ENCODE measurements around the gene SLC37A3.
A peak's percentile ranks its signal among the peaks of the same experiment; 100 is the strongest.
"Not testable (repeated sequence)": the region's sequence is repeated elsewhere in the genome, so short reads cannot be mapped to it uniquely, and the experiment has no call there.

The SLC37A3 gene

DNA sequence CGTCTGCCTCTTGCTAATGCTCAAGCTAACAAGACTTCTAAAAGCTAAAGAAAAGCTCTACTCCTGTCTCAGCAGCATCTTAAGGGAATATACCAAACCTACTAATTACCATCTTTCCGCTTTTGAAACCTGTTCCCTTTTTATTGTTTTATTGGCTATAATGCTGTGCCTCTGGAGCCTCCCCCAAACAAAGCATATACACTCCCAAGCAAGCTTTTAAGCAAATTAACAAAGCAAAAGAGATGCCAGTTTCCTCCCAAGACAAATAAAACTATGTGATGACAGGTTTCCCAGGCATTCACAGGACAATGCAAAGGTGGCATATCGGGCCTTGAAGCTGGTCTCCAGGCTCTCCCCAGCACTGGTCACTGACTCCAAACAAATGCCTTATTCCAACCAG is 52.9 kb downstream of the SLC37A3 start:
- no peak for DNase-seq

DNA sequence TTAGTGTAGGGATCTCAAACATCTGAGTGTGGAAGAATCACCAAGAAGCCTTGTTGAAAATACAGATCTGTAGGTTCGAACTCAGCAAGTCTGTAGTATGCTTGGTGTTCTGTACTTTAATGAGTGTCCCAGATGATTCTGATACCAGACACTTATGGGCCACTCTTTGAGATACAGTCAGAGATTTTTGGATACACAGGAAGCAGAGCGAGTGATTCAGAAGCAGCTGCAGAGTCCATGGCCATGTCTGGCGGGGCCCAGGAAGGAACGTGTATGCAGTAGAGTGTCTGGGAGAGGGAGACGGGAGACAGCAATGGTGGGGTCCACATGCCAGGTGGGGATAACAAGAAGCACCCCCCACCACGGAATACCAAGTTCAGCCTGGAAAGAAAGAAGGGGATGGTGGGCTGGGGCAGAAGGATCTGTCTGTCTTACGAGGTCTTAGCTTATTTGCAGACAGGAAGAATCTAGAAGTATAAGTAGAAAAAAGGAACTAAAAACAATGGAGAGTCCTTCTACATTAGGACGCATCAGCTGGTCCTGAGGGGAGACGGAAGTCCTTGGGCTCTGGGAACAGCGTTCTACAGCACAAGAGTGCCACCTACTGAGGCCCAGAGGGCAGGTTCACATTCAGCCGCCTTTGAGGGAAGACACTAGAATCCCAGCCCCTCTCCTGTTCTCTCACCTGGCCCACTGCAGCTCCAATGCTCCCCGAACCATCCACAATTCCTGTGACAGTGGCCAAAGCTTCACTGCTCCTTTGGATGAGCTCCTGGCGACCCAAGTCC is 55.4 kb downstream of the SLC37A3 start:
- no peak for DNase-seq

DNA sequence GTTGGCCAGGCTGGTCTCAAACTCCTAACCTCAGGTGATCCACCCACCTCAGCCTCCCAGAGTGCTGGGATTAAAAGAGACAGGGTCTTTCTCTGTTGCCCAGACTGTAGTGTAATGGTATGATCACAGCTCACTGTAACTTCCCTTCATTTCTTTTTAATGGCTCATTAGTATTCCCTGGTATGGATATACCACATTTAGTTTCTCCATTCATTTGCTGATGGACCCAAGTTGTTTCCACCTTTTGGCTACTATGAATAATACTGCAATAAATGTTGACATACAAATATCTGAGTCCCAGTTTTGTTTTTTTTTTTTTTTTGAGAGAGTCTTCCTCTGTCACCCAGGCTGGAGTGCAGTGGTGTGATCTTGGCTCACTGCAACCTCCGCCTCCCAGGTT is 59.4 kb downstream of the SLC37A3 start:
- DNase-seq = not testable (repeated sequence)

DNA sequence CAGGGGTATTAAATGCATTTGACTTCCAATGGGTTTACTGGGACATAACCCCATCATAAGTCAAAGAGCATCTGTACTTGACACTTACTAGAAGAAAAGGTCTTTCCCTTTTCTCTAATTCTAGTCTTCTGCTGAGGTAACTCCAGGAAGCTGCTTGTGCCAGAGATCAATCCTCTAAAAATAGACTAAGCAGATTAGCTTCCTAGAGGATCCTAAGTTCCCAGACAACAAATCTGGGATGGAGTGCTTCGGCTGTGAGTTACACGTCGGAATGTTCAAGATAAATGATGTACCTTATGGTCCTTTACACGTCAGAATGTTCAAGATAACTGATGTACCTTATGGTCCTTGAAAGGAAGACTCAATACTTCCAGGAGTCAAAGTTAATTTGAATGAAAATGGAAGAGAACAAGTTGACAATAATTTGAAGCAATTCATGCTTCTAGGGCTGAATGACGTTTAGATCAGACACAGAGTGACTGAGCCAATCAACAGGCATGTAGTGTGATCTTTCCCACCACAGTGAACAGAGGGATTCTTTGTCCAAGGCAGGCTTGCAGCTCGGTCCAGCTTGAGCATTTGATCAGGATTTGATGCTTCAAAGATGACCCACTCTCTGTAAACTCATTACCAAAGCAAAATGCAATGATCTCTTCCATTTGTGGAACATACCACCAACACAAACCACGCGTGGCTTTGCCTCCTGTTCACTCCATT is 63.8 kb downstream of the SLC37A3 start:
- no peak for DNase-seq

DNA sequence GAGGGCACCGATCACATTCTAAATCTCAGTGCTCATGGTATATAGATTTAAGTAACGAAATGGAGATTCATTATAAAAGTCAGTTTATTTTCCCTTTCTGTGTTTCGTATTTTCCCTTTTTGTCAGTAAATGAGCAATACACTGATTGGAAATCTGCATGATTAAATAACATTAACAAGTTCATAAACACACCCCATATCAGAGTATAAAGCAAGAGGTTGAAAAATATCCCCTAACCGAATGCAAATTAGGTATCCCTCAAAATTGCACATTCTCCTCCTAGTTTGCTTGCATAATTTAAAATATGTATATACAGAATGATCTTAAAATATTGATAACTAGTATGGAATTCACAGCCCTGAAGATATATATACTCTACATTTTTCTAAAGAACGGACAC is 64.6 kb downstream of the SLC37A3 start:
- DNase-seq = no peak

DNA sequence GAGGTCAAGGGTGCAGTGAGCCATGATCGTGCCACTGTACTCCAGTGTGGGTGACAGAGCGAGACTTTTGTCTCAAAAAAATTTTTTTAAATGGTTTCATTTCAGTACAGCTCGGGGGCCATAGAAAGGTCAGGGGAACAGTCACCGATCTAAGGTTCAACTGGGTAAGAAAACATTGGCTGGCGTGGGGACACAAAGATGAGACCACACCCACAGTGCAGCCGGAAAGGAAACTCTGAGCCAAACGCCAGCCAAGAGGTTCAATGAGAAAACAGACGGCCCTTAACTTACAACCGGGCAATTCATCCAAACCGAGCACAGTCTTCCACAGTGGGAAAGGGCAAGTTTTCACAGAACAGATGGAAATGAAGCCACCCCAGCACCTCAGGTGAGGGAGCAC is 65.1 kb downstream of the SLC37A3 start:
- no peak for DNase-seq

DNA sequence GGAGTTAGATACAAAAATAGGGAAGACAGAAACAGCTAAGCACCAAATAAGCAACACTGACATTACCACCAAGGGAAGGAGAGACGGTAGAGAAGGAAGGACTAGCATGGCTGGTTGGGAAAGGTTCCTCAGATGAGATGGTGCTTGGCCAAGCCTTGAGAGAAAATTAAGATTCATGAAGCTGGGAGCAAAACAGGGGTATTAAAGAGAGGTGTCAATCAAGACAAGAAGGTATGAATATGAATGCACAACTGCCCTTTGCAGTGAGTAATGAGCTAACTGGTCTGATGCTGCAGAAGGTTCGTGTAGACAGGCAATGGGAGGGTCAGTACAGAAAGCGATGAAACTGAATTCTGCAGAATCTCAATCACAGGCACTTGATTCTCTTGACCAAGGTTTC is 67.7 kb downstream of the SLC37A3 start:
- no peak for DNase-seq

DNA sequence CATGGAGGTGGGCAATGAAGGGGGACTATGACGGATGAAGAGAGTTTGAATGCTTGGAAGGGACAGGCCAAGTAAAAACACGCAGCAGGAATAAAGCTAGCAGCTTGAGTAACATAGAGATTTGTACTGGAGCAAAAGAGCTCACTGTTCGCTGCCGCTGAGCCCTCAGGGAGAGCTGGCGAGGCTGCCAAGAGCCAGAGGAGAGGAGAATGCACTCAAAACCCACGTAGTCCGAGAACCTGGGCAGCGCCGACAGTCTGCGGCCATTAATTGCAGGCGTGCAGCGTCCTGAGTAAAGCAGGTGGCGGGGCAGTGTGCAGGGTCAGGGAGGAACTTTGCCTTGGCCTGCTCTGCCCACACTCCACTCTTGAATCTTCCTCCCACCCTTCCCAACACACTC is 68.2 kb downstream of the SLC37A3 start:
- no peak for DNase-seq

DNA sequence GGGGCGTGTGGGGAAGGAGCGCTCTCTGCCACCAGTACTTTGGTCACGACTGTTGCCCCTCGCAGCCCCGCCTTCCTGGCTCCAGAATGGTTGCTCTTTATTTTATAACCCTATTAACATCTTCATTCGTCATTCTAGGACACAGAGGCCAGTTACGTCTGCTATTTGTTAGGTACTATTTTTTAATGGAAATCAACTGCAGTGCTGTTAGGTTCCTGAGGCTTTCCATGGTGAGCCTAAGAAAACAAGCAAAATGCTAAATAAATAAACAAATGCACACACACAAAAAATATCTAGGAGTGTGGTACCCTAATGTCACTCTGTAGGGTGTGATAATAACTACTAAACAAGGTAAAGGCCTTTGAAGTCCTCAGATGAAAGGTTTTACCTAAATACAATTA is 71.1 kb downstream of the SLC37A3 start:
- no peak for DNase-seq

DNA sequence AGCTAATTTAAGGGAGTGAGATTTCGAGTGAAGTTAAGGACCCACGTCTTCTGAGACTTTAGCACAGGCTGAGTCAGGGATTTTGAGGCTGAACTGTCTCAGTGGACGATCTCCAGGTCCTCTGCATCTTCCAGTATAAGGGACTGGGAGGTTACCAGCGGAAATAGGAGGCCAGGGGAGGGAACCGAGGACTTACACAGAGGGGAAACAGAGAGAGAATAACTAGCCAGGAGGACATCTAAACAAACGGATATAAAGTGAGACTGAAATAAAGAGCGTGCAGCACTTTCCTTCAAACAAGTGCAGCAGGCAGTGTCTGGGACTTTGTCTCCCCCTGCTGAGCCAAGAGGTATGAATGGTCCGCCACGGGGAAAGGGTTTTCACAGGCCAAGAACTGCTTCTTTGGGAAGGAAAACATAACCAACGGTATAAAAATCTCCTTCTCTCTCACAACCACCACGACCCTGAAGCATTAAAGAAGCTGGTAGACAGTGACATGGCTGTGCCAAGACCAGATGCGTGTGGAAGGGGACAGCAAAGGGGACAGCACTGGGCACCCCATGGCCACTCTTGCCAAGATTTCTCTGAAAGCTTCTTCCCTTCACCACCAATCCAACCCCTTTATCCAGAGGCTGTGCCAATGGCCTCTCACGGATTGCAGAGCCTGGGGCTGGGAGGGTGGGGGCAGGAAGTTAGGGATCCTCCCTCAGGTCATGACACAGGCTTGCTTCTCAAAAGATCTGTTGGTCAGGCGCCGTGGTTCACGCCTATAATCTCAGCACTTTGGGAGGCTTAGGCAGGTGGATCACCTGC is 72.0 kb downstream of the SLC37A3 start:
- peak; percentile 46 for DNase-seq

DNA sequence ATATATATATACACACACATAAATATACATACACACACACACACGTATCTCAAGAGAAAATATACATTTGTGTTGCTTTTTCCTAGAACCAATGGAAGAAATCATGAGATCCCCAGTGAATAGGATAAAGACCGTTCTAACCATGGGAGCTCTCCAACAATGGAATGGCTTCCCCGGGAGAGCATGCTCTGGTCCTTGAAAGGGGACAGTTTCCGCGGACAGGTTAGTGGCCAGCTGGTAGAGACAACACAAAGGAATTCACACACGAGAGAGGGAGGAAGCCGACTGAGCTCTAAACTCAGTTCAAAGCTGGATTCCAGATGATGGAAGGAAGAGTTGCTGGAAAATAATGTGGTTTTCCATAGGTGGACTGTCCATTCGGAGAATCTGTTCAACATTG is 72.7 kb downstream of the SLC37A3 start:
- no peak for DNase-seq

DNA sequence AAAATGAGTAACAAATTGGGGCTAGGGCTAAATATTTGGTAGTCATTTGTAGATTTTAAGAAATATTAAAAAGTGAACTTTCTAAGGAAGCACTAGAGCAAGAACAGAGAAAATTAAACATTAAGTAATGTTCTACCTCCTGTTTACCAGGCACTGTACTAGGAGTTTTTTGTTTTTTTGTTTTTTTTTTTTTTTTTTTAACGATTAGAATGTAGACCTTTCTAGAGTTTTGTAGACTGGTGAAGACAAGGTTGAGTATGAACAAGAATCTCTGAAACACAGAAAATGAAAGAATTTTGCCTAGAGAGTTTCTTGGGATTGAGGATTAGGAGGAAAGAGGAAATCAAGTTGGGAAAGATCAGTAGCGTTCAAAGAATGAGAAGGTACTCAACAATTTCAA is 73.6 kb downstream of the SLC37A3 start:
- DNase-seq = no peak

DNA sequence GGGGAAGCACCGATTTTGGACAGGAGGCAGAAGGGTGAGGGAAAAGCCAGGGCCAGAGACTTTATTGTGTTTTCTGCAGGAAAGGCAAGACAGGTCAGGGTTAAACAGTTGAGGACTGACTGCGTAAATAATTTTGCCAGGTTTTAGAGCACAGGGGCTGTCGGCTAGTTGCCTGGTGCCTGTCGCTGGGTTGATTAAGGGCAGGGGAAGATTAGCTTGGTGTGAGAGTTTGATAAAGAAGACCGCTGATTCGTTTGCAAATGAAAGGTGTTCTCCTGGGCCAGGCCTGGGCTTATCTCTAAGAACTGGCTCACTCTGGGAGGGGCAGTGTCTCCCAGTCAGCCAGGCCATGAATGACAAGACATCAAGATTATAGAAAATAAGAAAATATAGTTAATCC is 75.6 kb downstream of the SLC37A3 start:
- DNase-seq = no peak

DNA sequence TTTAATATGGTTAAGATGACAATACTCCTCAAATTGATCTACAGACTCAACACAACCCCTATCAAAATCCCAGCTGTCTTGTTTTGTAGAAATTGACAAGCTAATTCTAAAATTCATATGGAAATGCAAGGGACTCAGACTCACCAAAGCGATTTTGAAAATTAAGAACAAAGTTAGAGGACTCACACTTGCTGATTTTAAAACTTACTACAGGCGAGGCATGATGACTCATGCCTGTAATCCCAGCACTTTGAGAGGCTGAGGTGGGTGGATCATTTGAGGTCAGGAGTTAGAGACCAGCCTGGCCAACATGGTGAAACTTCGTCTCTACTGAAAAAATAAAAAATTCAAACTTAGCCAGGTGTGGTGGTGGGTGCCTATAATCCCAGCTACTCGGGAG is 78.3 kb downstream of the SLC37A3 start:
- not testable (repeated sequence) for DNase-seq

DNA sequence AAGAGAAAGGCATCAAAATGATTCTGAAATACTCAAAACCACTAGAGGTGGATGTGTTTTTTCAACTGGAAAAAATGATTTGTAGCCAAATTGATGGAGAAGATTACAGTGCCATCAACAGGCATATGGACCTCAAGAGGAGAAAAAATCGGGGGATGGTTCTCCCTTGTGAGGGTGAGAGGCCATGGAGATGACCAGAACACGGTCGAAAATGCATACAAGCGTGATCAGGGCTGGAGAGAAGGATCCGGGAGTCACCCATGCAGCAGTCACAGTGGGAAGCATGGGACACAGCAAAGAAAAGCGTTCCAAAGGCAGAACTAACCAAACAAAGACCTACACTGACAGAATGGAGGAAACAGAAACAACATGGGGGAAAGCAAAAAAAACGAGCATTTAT is 80.3 kb downstream of the SLC37A3 start:
- no peak for DNase-seq

DNA sequence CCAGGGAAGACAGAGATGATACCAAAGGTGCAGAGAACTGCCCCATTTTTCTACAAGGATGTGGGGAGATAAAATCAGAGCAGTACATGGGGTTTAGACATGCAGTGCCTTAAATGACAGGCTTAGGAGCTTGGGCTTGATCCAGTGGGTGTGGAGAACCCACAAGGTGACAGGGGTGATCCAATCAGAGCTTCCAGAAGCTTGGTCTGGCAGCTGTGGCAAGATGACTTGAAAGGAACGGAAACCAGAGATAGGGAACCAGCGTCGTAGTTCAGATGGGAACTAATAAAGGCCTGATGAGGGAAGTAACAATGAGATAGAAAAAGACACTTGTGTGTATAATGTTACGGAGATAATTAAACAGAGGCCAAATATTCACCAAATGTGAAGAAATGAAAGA is 80.7 kb downstream of the SLC37A3 start:
- DNase-seq = no peak

DNA sequence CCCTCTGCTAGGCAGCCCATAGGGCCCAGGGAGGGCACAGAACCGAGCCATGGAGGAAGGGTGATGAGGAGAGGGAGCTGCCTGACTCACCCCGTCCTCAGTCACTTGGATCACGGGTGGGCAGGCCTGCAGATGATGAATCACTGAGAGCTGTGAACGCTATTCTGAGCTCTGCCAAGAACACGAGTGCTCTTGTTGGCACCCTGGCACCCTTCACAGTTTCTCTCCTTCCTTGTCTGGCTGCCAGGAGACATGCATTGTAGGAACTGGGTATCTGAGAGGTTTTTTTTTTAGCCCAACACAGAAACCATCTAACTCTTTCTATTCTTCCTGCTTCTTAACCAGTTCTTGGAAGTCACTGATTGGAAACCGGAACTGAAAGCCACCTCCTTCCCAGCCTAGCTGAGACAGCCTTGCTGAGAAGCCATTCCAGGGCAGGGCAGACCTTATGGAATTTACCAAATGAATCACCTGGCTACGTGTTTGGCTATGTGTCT is 82.1 kb downstream of the SLC37A3 start:
- peak; percentile 90 for DNase-seq

DNA sequence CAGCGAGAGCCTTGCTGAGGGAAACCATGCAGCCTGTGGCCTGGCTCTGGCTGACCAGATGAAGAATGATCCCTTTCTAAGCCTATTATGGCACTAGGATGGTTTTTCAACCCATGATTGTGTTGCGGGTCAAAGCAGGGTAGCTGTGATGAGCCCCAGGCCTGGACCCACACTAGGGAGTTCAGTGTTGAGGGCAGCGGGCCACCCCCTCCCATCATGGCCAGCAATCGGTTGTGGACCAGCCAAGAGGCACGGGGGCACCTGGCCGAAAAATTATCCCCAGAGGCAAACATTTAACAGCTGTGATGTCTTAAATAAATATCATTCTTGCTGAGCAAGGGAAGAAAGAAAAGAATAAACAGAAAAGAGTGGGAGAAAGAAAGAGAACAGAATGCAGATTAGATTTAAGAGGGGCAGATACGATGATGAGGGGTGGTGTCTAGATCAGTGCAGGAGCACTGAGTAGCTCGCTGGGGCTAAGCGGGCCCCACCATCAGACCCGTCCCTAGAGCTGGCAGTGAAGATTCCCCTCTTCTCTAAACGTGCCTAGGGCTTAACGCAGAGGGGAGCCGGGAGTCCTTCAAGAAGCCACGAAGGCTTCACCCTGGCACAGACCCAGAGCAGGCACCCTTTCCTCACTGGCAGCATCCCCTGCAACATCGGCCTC is 82.7 kb downstream of the SLC37A3 start:
- no peak for DNase-seq

DNA sequence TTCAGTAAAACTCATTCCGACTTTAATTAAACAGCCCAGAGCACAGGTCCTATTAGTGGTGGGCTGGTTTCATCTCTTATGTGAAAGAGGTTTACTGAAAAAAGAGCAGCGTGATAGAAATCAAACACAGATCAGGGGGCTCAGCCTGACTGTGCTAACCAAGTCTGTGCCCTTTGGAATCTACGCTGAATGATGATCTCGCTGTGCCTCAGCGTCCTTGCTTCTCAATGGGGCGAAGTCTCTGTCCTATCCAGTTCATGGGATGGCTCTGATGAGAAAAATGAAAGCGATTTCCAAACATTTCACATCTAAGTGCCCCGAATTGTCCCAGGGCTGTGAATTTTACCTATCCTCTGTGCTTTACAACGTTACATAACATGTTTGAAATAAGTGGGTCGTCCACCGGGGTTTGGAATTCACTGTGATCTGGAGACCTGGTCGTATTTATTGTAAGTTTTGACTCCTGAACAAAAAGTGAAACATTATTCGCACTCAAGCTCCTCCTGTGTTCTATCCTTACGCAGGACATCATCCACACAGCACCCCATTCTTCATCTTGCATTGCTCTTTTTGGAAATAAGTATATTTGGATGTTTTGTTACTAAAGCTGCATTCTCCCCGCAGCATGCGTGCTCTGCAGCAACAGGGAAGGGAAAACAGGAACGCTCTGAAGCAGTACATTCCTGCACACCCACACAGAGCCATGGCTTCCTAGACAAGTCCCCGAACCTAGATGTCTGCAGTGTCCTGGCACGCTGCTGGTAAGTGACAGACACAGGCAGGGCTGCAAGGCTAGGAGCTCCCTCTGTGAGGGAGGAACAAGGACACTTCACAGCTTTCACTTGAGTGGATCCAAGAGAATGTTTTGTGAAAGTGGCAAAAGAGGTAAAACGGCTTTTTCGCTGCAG is 83.5 kb downstream of the SLC37A3 start:
- no peak for DNase-seq

DNA sequence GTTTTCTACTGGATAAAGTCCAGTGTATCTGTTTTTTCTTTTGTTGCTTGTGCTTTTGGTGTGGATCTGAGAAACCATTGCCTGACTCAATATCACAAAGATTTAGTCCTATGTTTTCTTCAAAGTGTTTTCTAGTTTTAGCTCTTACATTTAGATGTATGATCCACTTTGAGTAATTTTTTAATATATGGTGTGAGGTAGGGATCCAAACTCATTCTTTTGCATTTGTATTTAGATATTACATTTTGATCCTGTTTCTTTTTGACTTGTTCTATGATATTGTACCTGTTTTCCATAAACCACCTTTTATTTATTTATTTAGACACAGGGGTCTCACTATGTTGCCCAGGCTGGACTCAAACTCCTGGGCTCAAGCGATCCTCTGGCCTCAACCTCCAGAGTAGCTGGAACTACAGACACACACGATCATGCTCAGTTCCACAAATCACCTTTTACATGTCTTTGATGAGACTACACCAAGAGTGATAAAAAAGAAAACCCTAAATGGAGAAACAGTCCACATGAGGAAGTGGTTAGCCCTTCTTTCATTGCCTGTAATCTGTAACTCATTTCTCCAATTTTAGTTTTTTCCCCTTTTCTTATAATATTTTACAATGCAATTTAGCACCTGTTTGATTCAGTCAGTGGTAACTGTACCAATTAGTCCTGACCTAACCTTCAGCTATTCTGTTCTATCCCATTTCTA is 86.0 kb downstream of the SLC37A3 start:
- DNase-seq = no peak

DNA sequence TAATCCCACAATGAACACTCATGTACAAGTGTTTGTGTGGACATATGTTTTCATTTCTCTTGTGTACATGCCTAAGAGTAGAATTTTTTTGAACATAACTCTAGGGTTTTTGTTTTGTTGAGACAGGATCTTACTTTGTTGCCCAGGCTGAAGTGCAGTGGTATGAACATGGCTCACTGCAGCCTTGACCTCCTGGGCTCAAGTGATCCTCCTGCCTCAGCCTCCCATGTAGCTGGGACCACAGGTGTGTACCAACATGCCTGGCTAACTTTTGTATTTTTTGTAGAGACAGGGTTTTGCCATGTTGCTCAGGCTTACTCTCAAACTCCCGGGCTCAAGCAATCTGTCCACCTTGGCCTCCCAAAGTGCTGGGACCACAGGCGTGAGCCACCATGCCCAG is 87.2 kb downstream of the SLC37A3 start:
- DNase-seq = not testable (repeated sequence)

Measured in kidney glomerular epithelial cell (primary cell).